PC-3 (cell line): Measurements from ENCODE around the gene CCDC91. TPM values are rescaled to one million over a fixed set of nuclear protein-coding genes. Genes with fewer than 3 reads are reported as not detected.

Experiments used
- ATAC-seq: fragments of 200-7000 bp; cut with Tn5 transposase; 2 replicates; pipeline ENCODE4 v1.9.1; 2020; ENCODE audit warnings: mild to moderate bottlenecking, moderate library complexity
- BruUV-seq: library from RNA; stranded (reverse); fragments of 400-500 nt; replicated peaks from 2 replicates; lab custom pipeline; 2021; lab: Mats Ljungman, UMichigan
- CTCF ChIA-PET: fragments of 300-600 bp; sonication (Branson Sonifier 250); formaldehyde crosslinking; loops from one replicate; lab custom pipeline; 2022; ENCODE audit warnings: antibody characterized with exemption; lab: Charles Lee
- POLR2A ChIA-PET: fragments of 300-600 bp; sonication (Branson Sonifier 250); formaldehyde crosslinking; loops from one replicate; lab custom pipeline; 2022; ENCODE audit warnings: antibody characterized with exemption; ENCODE audit not compliant: unreplicated experiment; lab: Charles Lee
- DNase-seq: peaks from one replicate; pipeline ENCODE4 v3.0.0-alpha.2; 2015
- H2AFZ ChIP-seq: fragments of 300-600 bp; sonication (generic); 2 replicates; pipeline ENCODE4 v1.6.0; 2016; ENCODE audit warnings: antibody characterized with exemption, low read length
- H3F3A ChIP-seq: fragments of 300-600 bp; sonication (generic); one replicate; pipeline ENCODE4 v1.6.0; 2017; ENCODE audit warnings: antibody characterized with exemption, low read length, control low read depth, mild to moderate bottlenecking; ENCODE audit not compliant: unreplicated experiment
- H3K27ac ChIP-seq: fragments of 300-600 bp; sonication (generic); 2 replicates; pipeline ENCODE4 v1.5.1; 2016; ENCODE audit warnings: mild to moderate bottlenecking, low read length
- H3K27me3 ChIP-seq: fragments of 300-600 bp; sonication (generic); 2 replicates; pipeline ENCODE4 v1.6.1; 2016; ENCODE audit warnings: low read length, mixed read lengths
- H3K36me3 ChIP-seq: fragments of 300-600 bp; sonication (generic); 2 replicates; pipeline ENCODE4 v1.6.1; 2016; ENCODE audit warnings: low read depth, mixed run types, low read length, mixed read lengths
- H3K4me1 ChIP-seq: fragments of 300-600 bp; sonication (generic); 2 replicates; pipeline ENCODE4 v1.5.1; 2016; ENCODE audit warnings: low read length; ENCODE audit not compliant: insufficient read depth
- H3K4me2 ChIP-seq: fragments of 300-600 bp; sonication (generic); 2 replicates; pipeline ENCODE4 v1.6.0; 2016; ENCODE audit warnings: low read length
- H3K4me3 ChIP-seq: fragments of 300-600 bp; sonication (generic); 2 replicates; pipeline ENCODE4 v1.5.1; 2016; ENCODE audit warnings: mild to moderate bottlenecking, low read length, mixed read lengths
- H3K79me2 ChIP-seq: fragments of 300-600 bp; sonication (generic); 2 replicates; pipeline ENCODE4 v1.6.1; 2017; ENCODE audit warnings: low read length, mixed read lengths
- H3K9ac ChIP-seq: fragments of 300-600 bp; sonication (generic); 2 replicates; pipeline ENCODE4 v1.6.0; 2016; ENCODE audit warnings: mild to moderate bottlenecking, low read length
- H3K9me2 ChIP-seq: fragments of 300-600 bp; sonication (generic); replicated peaks from 2 replicates; pipeline ENCODE4 v1.6.1; 2016; ENCODE audit warnings: mixed run types, low read length, mixed read lengths
- H3K9me3 ChIP-seq: fragments of 300-600 bp; sonication (generic); 2 replicates; pipeline ENCODE4 v1.6.1; 2016; ENCODE audit warnings: low read length, mixed read lengths
- H4K20me1 ChIP-seq: fragments of 300-600 bp; sonication (generic); 2 replicates; pipeline ENCODE4 v1.6.1; 2016; ENCODE audit warnings: low read length, mixed read lengths
- CTCF ChIP-seq: fragments of 300-600 bp; sonication (generic); conservative IDR thresholded peaks from 2 replicates; pipeline ENCODE4 v1.5.1; 2017; ENCODE audit warnings: antibody characterized with exemption, low read depth, mild to moderate bottlenecking, low read length
- EZH2 ChIP-seq: fragments of 300-600 bp; sonication (generic); IDR thresholded peaks from one replicate; pipeline ENCODE4 v1.6.1; 2017; ENCODE audit warnings: antibody characterized with exemption, mild to moderate bottlenecking, low read length; ENCODE audit not compliant: unreplicated experiment
- EZH2phosphoT487 ChIP-seq: fragments of 300-600 bp; sonication (generic); IDR thresholded peaks from 2 replicates; pipeline ENCODE4 v1.6.1; 2018; ENCODE audit warnings: mild to moderate bottlenecking, antibody characterized with exemption, low read length, borderline replicate concordance
- intact Hi-C: fragments of 100-400 bp; cut with micrococcal nuclease; formaldehyde crosslinking; loops from 2 replicates; pipeline ENCODE4 v1.9.0; 2023
- total RNA-seq: library from RNA; depleted of rRNA; stranded (reverse); fragments of >200 nt; gene quantifications from 2 replicates; pipeline ENCODE4 v1.2.3, GENCODE V29; 2014

CCDC91 gene
- total RNA-seq, 1 experiment from 2014 or later: 15.7 TPM

DNA sequence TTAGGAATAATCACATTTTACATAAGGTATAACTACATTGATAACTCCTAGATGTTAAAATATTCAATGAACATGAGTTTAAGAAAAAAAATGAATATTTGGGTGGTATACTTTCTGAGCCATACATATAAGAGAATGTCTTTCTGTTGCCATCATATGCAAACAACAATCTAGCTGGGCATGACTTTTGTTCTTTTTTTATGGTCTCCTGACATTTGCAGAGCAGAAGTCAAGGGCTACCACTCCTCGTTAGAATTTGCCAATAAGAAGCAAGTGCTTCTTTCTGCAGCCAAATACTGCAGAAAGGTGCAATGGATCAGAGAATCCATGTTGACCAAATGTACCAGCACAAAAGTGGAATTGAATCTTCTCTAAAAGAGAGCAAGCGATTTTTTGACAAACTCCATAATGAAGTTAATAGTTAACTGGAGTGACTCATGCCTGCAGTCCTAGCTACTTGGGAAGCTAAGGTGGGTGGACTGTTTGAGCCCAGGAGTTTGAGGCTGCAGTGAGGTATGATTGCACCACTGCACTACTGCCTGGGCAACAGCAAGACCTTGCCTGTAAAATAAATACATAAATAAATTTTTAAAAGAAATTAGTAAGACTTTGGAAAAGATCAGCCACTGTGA, 25.5 kb upstream of the CCDC91 start:
- H3F3A ChIP-seq: no peaks in the 10 kb centered on the region
- no peak for ATAC-seq
- H3K9ac ChIP-seq: no peak overlapping the region
- ChIA-PET CTCF (no interaction called here), POLR2A (no interaction called here)
- no peaks in the 10 kb centered on the region for H3K27me3 ChIP-seq
- no peaks in the 10 kb centered on the region for H3K79me2 ChIP-seq
- no peaks in the 10 kb centered on the region for H3K36me3 ChIP-seq
- H3K27ac ChIP-seq: no peak overlapping the region
- BruUV-seq: no TSS peak
- H3K9me2 ChIP-seq: no peaks in the 10 kb centered on the region; the same call in 1 of the 2 replicates
- H4K20me1 ChIP-seq: no peaks in the 10 kb centered on the region
- H2AFZ ChIP-seq: no peak overlapping the region
- intact Hi-C loops: no loop called here
- no peaks in the 10 kb centered on the region for H3K9me3 ChIP-seq
- H3K4me3 ChIP-seq: no peak overlapping the region
- DNase-seq: peak; percentile 44
- no peak overlapping the region for H3K4me2 ChIP-seq
- TF ChIP-seq EZH2phosphoT487 (no peak), EZH2 (no peak), CTCF (no peak)
- H3K4me1 ChIP-seq: peaks cover 6% of the 10 kb centered on the region

GRCh38 chr12:28167981-28168485, 22.2 kb upstream of the CCDC91 start:
- no peak overlapping the region for H3K4me2 ChIP-seq
- H3K9me2 ChIP-seq: no peaks in the 10 kb centered on the region; the same call in 1 of the 2 replicates
- intact Hi-C loops: no loop called here
- no peaks in the 10 kb centered on the region for H3K79me2 ChIP-seq
- H3K36me3 ChIP-seq: no peaks in the 10 kb centered on the region
- TF ChIP-seq CTCF: no peak
- no peak for TF ChIP-seq EZH2phosphoT487
- TF ChIP-seq EZH2: no peak
- no TSS peak for BruUV-seq
- H3K9ac ChIP-seq: no peak overlapping the region
- H3K4me1 ChIP-seq: peaks cover 6% of the 10 kb centered on the region
- H3K9me3 ChIP-seq: no peaks in the 10 kb centered on the region
- ChIA-PET CTCF (no interaction called here), POLR2A (no interaction called here)
- ATAC-seq: no peak
- no peaks in the 10 kb centered on the region for H3F3A ChIP-seq
- no peaks in the 10 kb centered on the region for H3K27me3 ChIP-seq
- no peak for DNase-seq
- no peak overlapping the region for H3K4me3 ChIP-seq
- H2AFZ ChIP-seq: no peak overlapping the region
- H4K20me1 ChIP-seq: no peaks in the 10 kb centered on the region
- no peak overlapping the region for H3K27ac ChIP-seq
